Central memory CD4-positive, alpha-beta T cell (primary cell): ENCODE results near the gene TMTC2.

ENCODE experiments used
- DNase-seq: peaks from one replicate; pipeline ENCODE4 v3.0.0; 2022

TMTC2 gene

GRCh38 chr12:83018088-83018487 is 331.4 kb downstream of the TMTC2 start:
- DNase-seq = no peak

- DNase-seq = no peak
These were observed 340.5 kb downstream of the TMTC2 start for GRCh38 chr12:83027021-83027723.

- DNase-seq = no peak
These were observed 344.5 kb downstream of the TMTC2 start for GRCh38 chr12:83031196-83031595.

GRCh38 chr12:83036847-83037246 is 350.1 kb downstream of the TMTC2 start:
- DNase-seq = no peak

- no peak for DNase-seq
These were observed 352.7 kb downstream of the TMTC2 start for GRCh38 chr12:83039413-83039812.

GRCh38 chr12:83040339-83040738 is 353.6 kb downstream of the TMTC2 start:
- no peak for DNase-seq

GRCh38 chr12:83040991-83041390 is 354.3 kb downstream of the TMTC2 start:
- no peak for DNase-seq

GRCh38 chr12:83042441-83043200 is 355.9 kb downstream of the TMTC2 start:
- no peak for DNase-seq

- no peak for DNase-seq
These were observed 358.0 kb downstream of the TMTC2 start for GRCh38 chr12:83044736-83045135.

- no peak for DNase-seq
These were observed 359.3 kb downstream of the TMTC2 start for GRCh38 chr12:83046019-83046418.

GRCh38 chr12:83049306-83049705 is 362.6 kb downstream of the TMTC2 start:
- DNase-seq = no peak

- no peak for DNase-seq
These were observed 366.3 kb downstream of the TMTC2 start for GRCh38 chr12:83052890-83053541.

- no peak for DNase-seq
These were observed 370.7 kb downstream of the TMTC2 start for GRCh38 chr12:83057436-83057835.

GRCh38 chr12:83059107-83059506 is 372.4 kb downstream of the TMTC2 start:
- no peak for DNase-seq

GRCh38 chr12:83065562-83065961 is 378.9 kb downstream of the TMTC2 start:
- DNase-seq = no peak

- DNase-seq = no peak
These were observed 381.3 kb downstream of the TMTC2 start for GRCh38 chr12:83067981-83068380.

- DNase-seq = no peak
These were observed 387.7 kb downstream of the TMTC2 start for GRCh38 chr12:83074358-83074894.

- DNase-seq = no peak
These were observed 388.8 kb downstream of the TMTC2 start for GRCh38 chr12:83075471-83075870.

- DNase-seq = no peak
These were observed 390.3 kb downstream of the TMTC2 start for GRCh38 chr12:83077041-83077440.

GRCh38 chr12:83082690-83083276 is 396.1 kb downstream of the TMTC2 start:
- DNase-seq = no peak

- no peak for DNase-seq
These were observed 396.9 kb downstream of the TMTC2 start for GRCh38 chr12:83083616-83084015.

GRCh38 chr12:83084516-83085234 is 398.0 kb downstream of the TMTC2 start:
- no peak for DNase-seq

- no peak for DNase-seq
These were observed 399.3 kb downstream of the TMTC2 start for GRCh38 chr12:83086023-83086422.
